HepG2 (cell line): ENCODE data around the gene OSBPL2. TPM values are rescaled to one million over a fixed set of nuclear protein-coding genes. Genes with fewer than 3 reads are reported as not detected.

Source experiments
- ATAC-seq: fragments of 200-7000 bp; cut with Tn5 transposase; 3 replicates; pipeline ENCODE4 v1.9.1; 2020; ENCODE audit warnings: mild to moderate bottlenecking, moderate library complexity
- BruUV-seq: library from RNA; stranded (reverse); fragments of 400-500 nt; replicated peaks from 2 replicates; lab custom pipeline; 2021; lab: Mats Ljungman, UMichigan
- CTCF ChIA-PET: fragments of 300-600 bp; formaldehyde crosslinking; extraction: SDS; loops from one replicate; lab custom pipeline; 2021; ENCODE audit warnings: low total read pairs, inconsistent platforms, low intra/inter-chr PET ratio; lab: Yijun Ruan, JAX
- POLR2A ChIA-PET: fragments of 350-600 bp; sonication (Branson Sonifier 250); formaldehyde crosslinking; loops from one replicate; lab custom pipeline; 2020; ENCODE audit warnings: antibody characterized with exemption, inconsistent platforms; lab: Yijun Ruan, JAX
- DNase-seq: peaks from one replicate; pipeline ENCODE4 v3.0.0-alpha.2; 2015; ENCODE audit warnings: low spot score
- FAIRE-seq: peaks from 3 replicates; lab custom pipeline; 2011; peaks lifted over from hg19 to GRCh38; lab: Jason Lieb, UNC
- H2AFZ ChIP-seq: one replicate; pipeline ENCODE4 v1.6.1; 2011; ENCODE audit warnings: low read length, inconsistent platforms
- H3K27ac ChIP-seq: fragments of 300-600 bp; 3 replicates; pipeline ENCODE4 v1.8.0; 2011; ENCODE audit warnings: mixed run types, mild to moderate bottlenecking, mixed read lengths, low read length, inconsistent platforms; ENCODE audit not compliant: insufficient read depth; ENCODE audit errors: extremely low read length
- H3K27me3 ChIP-seq, 2 experiments: fragments of 200-600 bp in 1 of 2; 2 replicates in 1 of 2; 3 replicates in 1 of 2; pipeline versions ENCODE4 v1.6.0 to v1.8.0; 2011; ENCODE audit warnings: low read length in 2 of 2, mild to moderate bottlenecking in 2 of 2, moderate library complexity in 2 of 2, inconsistent platforms in 1 of 2; ENCODE audit not compliant: insufficient read depth in 2 of 2, control insufficient read depth in 1 of 2
- H3K36me3 ChIP-seq, 2 experiments: fragments of 200-600 bp in 1 of 2; replicated peaks in 1 of 2; 2 replicates in 1 of 2; 3 replicates in 1 of 2; pipeline versions ENCODE4 v1.5.1 to v1.8.0; 2011; ENCODE audit warnings: low read length in 2 of 2, inconsistent platforms in 1 of 2; ENCODE audit not compliant: insufficient read depth in 2 of 2, control insufficient read depth in 1 of 2
- H3K4me1 ChIP-seq: 2 replicates; pipeline ENCODE4 v1.5.1; 2012; ENCODE audit warnings: low read length, inconsistent platforms; ENCODE audit not compliant: insufficient read depth
- H3K4me2 ChIP-seq: 2 replicates; pipeline ENCODE4 v1.6.0; 2011; ENCODE audit warnings: low read depth, low read length, inconsistent platforms
- H3K4me3 ChIP-seq, 3 experiments: fragments of 200-600 bp in 1 of 3; sonication (generic), shearing (Covaris generic) in 1 of 3; replicated peaks in 1 of 3; 2 replicates each; pipeline ENCODE4 v1.5.1; 2011 to 2016; ENCODE audit warnings: low read length in 3 of 3, inconsistent platforms in 2 of 3, low read depth in 2 of 3, mild to moderate bottlenecking in 2 of 3, control low read depth in 1 of 3, mixed read lengths in 1 of 3; ENCODE audit not compliant: insufficient read depth in 1 of 3
- H3K79me2 ChIP-seq: one replicate; pipeline ENCODE4 v1.6.1; 2011; ENCODE audit warnings: low read length, inconsistent platforms; ENCODE audit not compliant: insufficient read depth
- H3K9ac ChIP-seq: 2 replicates; pipeline ENCODE4 v1.6.0; 2011; ENCODE audit warnings: mild to moderate bottlenecking, low read depth, low read length, inconsistent platforms; ENCODE audit not compliant: insufficient read depth
- H3K9me3 ChIP-seq: 2 replicates; pipeline ENCODE4 v1.5.1; 2012; ENCODE audit warnings: mild to moderate bottlenecking, low read length
- H4K20me1 ChIP-seq: 2 replicates; pipeline ENCODE4 v1.6.0; 2011; ENCODE audit warnings: inconsistent platforms, mild to moderate bottlenecking, low read length, moderate library complexity; ENCODE audit not compliant: insufficient read depth
- CENPX ChIP-seq: sonication (generic); formaldehyde crosslinking; IDR thresholded peaks from 2 replicates; pipeline ENCODE4 v1.9.0; 2021; ENCODE audit warnings: mild to moderate bottlenecking, missing genetic modification reagents, moderate library complexity
- DMTF1 ChIP-seq: sonication (generic); formaldehyde crosslinking; IDR thresholded peaks from 2 replicates; pipeline ENCODE4 v1.4.0; 2020; ENCODE audit warnings: mild to moderate bottlenecking, missing genetic modification reagents
- DNMT3B ChIP-seq: conservative IDR thresholded peaks from 2 replicates; pipeline ENCODE4 v1.6.1; 2016; ENCODE audit warnings: missing biosample characterization, control low read depth
- HMG20A ChIP-seq: IDR thresholded peaks from 2 replicates; pipeline ENCODE4 v1.6.1; 2016; ENCODE audit warnings: borderline replicate concordance
- HOXA7 ChIP-seq: sonication (generic); formaldehyde crosslinking; IDR thresholded peaks from 2 replicates; pipeline ENCODE4 v1.8.1; 2022; ENCODE audit warnings: mild to moderate bottlenecking, missing genetic modification reagents, moderate library complexity
- IRX3 ChIP-seq: sonication (generic); formaldehyde crosslinking; IDR thresholded peaks from 2 replicates; pipeline ENCODE4 v1.8.1; 2023; ENCODE audit warnings: mild to moderate bottlenecking, low read depth, missing genetic modification reagents, borderline replicate concordance
- KDM5B ChIP-seq: sonication (generic); formaldehyde crosslinking; IDR thresholded peaks from 2 replicates; pipeline ENCODE4 v1.4.0; 2020; ENCODE audit warnings: missing genetic modification reagents, mild to moderate bottlenecking, borderline replicate concordance
- MZF1 ChIP-seq: sonication (generic); formaldehyde crosslinking; IDR thresholded peaks from 2 replicates; pipeline ENCODE4 v1.8.1; 2023; ENCODE audit warnings: mild to moderate bottlenecking, missing genetic modification reagents, borderline replicate concordance
- NONO ChIP-seq, 2 experiments: fragments of 450-650 bp in 1 of 2; sonication (generic) in 1 of 2; formaldehyde crosslinking in 1 of 2; IDR thresholded peaks in 1 of 2; conservative IDR thresholded peaks in 1 of 2; 2 replicates each; pipeline versions ENCODE4 v1.6.1 to v1.8.0; 2017 to 2022; ENCODE audit warnings: mild to moderate bottlenecking in 1 of 2, missing genetic modification reagents in 1 of 2, moderate library complexity in 1 of 2
- SMARCC2 ChIP-seq: fragments of 450-650 bp; IDR thresholded peaks from 2 replicates; pipeline ENCODE4 v1.6.1; 2017; ENCODE audit warnings: antibody characterized with exemption, mild to moderate bottlenecking
- XRCC5 ChIP-seq: fragments of 200-400 bp; formaldehyde crosslinking; optimal IDR thresholded peaks from 2 replicates; pipeline ENCODE3; 2017; ENCODE audit warnings: mild to moderate bottlenecking, low read length
- ZBTB1 ChIP-seq: sonication (generic); formaldehyde crosslinking; IDR thresholded peaks from 2 replicates; pipeline ENCODE4 v1.4.0; 2020; ENCODE audit warnings: missing genetic modification reagents, borderline replicate concordance
- ZC3H4 ChIP-seq: sonication (generic); formaldehyde crosslinking; IDR thresholded peaks from 2 replicates; pipeline ENCODE4 v1.4.0; 2020; ENCODE audit warnings: missing genetic modification reagents, borderline replicate concordance
- ZFX ChIP-seq: sonication (generic); formaldehyde crosslinking; IDR thresholded peaks from 2 replicates; pipeline ENCODE4 v1.4.0; 2020; ENCODE audit warnings: mild to moderate bottlenecking, low read depth, missing genetic modification reagents, moderate library complexity
- ZNF143 ChIP-seq: sonication (generic); formaldehyde crosslinking; IDR thresholded peaks from 2 replicates; pipeline ENCODE4 v1.4.0; 2020; ENCODE audit warnings: missing genetic modification reagents
- ZNF18 ChIP-seq: sonication (generic); formaldehyde crosslinking; IDR thresholded peaks from 2 replicates; pipeline ENCODE4 v1.8.0; 2022; ENCODE audit warnings: mild to moderate bottlenecking, missing genetic modification reagents; ENCODE audit not compliant: insufficient replicate concordance
- ZNF546 ChIP-seq: sonication (generic); formaldehyde crosslinking; conservative IDR thresholded peaks from 2 replicates; pipeline ENCODE4 v1.8.1; 2023; ENCODE audit warnings: mild to moderate bottlenecking, missing genetic modification reagents
- ZNF770 ChIP-seq: sonication (generic); formaldehyde crosslinking; IDR thresholded peaks from 2 replicates; pipeline ENCODE4 v1.5.0; 2020; ENCODE audit warnings: mild to moderate bottlenecking, missing genetic modification reagents
- ZNF781 ChIP-seq: sonication (generic); formaldehyde crosslinking; IDR thresholded peaks from 2 replicates; pipeline ENCODE4 v1.5.1; 2020; ENCODE audit warnings: borderline replicate concordance, mild to moderate bottlenecking, missing genetic modification reagents; ENCODE audit errors: not compliant biosample characterization
- ZNF83 ChIP-seq: sonication (generic); formaldehyde crosslinking; IDR thresholded peaks from 2 replicates; pipeline ENCODE4 v1.4.0; 2020; ENCODE audit warnings: missing genetic modification reagents, mild to moderate bottlenecking, borderline replicate concordance
- WGBS: methylation state at CpG from one replicate; pipeline ENCODE4 v1.1.6; 2017; ENCODE audit warnings: low lambda C conversion rate; 5-methylcytosine and 5-hydroxymethylcytosine counted together
- in situ Hi-C: cut with HindIII; loops from 2 replicates; pipeline ENCODE4 v1.10.0; 2017; ENCODE audit warnings: low pct_unique_long_range_greater_than_20kb; ENCODE audit not compliant: extremely low pct_ligation_motif_present
- intact Hi-C: fragments of 100-400 bp; cut with micrococcal nuclease; formaldehyde crosslinking; loops from one replicate; pipeline ENCODE4 v1.10.0; 2022; ENCODE audit not compliant: unreplicated experiment
- polyA plus RNA-seq, 8 experiments: library from polyadenylated mRNA; depleted of rRNA in 3 of 8; stranded (reverse) in 7 of 8; unstranded in 1 of 8; fragments of >200 nt; fragmentation: Illumina TruSeq in 4 of 8; extraction: Trizol in 4 of 8; gene quantifications; 2 replicates each; pipeline versions ENCODE4 v1.2.1 to v1.2.3, GENCODE V29; 2011 to 2016; ENCODE audit warnings: low read depth in 4 of 8, missing spikeins in 1 of 8, mixed read lengths in 1 of 8; ENCODE audit not compliant: insufficient read depth in 1 of 8
- total RNA-seq, 5 experiments: library from RNA; depleted of rRNA; stranded (reverse); fragments of >200 nt; fragmentation: Illumina TruSeq; extraction: Trizol; gene quantifications; 2 replicates each; pipeline ENCODE4 v1.2.3, GENCODE V29; 2016; ENCODE audit warnings: low read depth in 1 of 5

Gene OSBPL2
- total and polyA plus RNA-seq, 2 of the 13 experiments (the other 11 are each of a cell fraction or from before 2014, with no cell fraction given) = 18.5 to 37.4 TPM

GRCh38 chr20:62272200-62272599 is 33.9 kb downstream of the OSBPL2 start (continued):
- TF ChIP-seq CENPX = no peak
- TF ChIP-seq ZNF546 (CRISPR knock-in tag) = no peak
- TF ChIP-seq ZNF83 = no peak
- no peak for TF ChIP-seq HOXA7 (CRISPR knock-in tag)
- no peak for TF ChIP-seq XRCC5
- TF ChIP-seq DNMT3B (CRISPR knock-in tag) = no peak
- TF ChIP-seq ZC3H4 (CRISPR knock-in tag) = no peak
- TF ChIP-seq ZNF781 (CRISPR knock-in tag) = no peak
- TF ChIP-seq SMARCC2 = no peak
- TF ChIP-seq HMG20A = no peak
- no peak for TF ChIP-seq NONO (IDR thresholded peaks at IDR 0.05)
- no peak for TF ChIP-seq NONO (CRISPR knock-in tag; conservative IDR thresholded peaks at IDR 0.05)
- no peak for TF ChIP-seq IRX3
- no peak for TF ChIP-seq ZFX (CRISPR knock-in tag)

- H3K79me2 ChIP-seq = no peaks in the 10 kb centered on the region
- no peaks in the 10 kb centered on the region for H3K9me3 ChIP-seq
- DNase-seq (no peak), ATAC-seq (no peak), FAIRE-seq (no peak)
- no peak overlapping the region for H3K27ac ChIP-seq
- peaks cover 45 to 61% of the 10 kb centered on the region in 2 experiments for H3K36me3 ChIP-seq
- no peak overlapping the region for H2AFZ ChIP-seq
- ChIA-PET CTCF (no interaction called here), POLR2A (no interaction called here)
- H3K4me2 ChIP-seq = no peak overlapping the region
- H4K20me1 ChIP-seq = peaks cover 7% of the 10 kb centered on the region; the same call in 1 of the 2 replicates
- H3K4me1 ChIP-seq = 0 out of 2 replicates have a peak, but pooled peaks cover 7% of the 10 kb centered on the region
- H3K4me3 ChIP-seq = no peak overlapping the region
- in situ Hi-C loops (no loop called here), intact Hi-C loops (no loop called here)
- no TSS peak for BruUV-seq
- no peaks in the 10 kb centered on the region for H3K27me3 ChIP-seq
- WGBS = 97% methylated on average over 18 of the region's 18 CpGs
- no peak overlapping the region for H3K9ac ChIP-seq
- TF ChIP-seq DMTF1 (CRISPR knock-in tag) (no peak), ZNF143 (CRISPR knock-in tag) (no peak), ZNF18 (no peak), KDM5B (CRISPR knock-in tag) (no peak), ZNF770 (CRISPR knock-in tag) (no peak), ZBTB1 (CRISPR knock-in tag) (no peak), MZF1 (no peak)
Measured at GRCh38 chr20:62273416-62273815, 35.1 kb downstream of the OSBPL2 start.
